BLaER1 (cell line): Measurements from ENCODE around the gene SYT15.
"Not testable (repeated sequence)": the region's sequence is repeated elsewhere in the genome, so short reads cannot be mapped to it uniquely, and the experiment has no call there.

Experiments used
- H3K27ac ChIP-seq: shearing (Covaris generic); formaldehyde crosslinking; 2 replicates; pipeline ENCODE4 v1.8.1; 2022
- H3K27me3 ChIP-seq: shearing (Covaris generic); formaldehyde crosslinking; 2 replicates; pipeline ENCODE4 v1.8.1; 2022
- H3K36me3 ChIP-seq: shearing (Covaris generic); formaldehyde crosslinking; 2 replicates; pipeline ENCODE4 v1.8.1; 2022
- H3K4me1 ChIP-seq: shearing (Covaris generic); formaldehyde crosslinking; 2 replicates; pipeline ENCODE4 v1.8.1; 2022
- H3K4me2 ChIP-seq: shearing (Covaris generic); formaldehyde crosslinking; 2 replicates; pipeline ENCODE4 v1.8.1; 2022
- H3K4me3 ChIP-seq: shearing (Covaris generic); formaldehyde crosslinking; 2 replicates; pipeline ENCODE4 v1.8.1; 2022
- H3K9ac ChIP-seq: shearing (Covaris generic); formaldehyde crosslinking; 2 replicates; pipeline ENCODE4 v1.8.1; 2022
- H3K9me3 ChIP-seq: shearing (Covaris generic); formaldehyde crosslinking; 2 replicates; pipeline ENCODE4 v1.8.1; 2022
- H4K20me1 ChIP-seq: shearing (Covaris generic); formaldehyde crosslinking; 2 replicates; pipeline ENCODE4 v1.8.1; 2022

Gene SYT15

DNA sequence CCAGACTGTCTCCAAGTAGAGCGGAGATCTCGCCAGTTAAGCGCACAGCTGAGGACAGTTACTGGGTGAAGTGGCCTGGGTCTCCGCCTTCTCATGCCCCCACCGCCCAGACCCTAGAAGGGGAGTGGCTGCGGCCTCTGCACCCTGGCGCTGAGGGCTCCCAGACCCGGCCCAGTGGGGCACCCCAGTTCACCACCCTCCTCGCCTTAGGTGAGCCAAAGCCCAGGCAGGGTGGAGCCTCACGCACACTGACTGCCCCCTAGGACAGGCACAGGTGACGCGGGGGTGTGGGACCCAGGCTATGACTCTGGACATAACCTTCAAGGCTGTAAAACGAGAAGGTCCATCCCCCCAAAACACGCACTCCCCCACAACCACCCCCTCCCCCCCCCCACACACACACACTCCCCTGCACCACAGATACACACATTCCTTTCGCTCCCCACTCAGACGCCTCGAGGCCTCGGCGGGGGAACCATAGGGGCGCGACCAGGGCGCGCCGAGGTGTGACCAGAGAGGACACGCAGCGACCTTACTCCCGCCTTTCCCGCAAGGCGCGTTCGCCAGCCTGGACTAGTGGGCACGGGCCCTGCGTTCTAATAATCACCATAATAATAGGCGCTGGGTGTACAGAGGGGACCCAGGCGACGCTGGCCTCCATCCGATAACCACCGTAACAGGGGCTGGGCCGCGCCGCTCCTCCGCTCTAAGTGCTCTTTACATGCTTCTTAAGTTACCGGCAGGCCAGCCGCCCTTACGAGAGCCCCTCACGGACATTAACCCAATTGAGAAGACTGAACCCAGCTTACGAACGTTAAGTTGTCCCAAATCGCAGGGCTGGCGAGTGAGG, 1.1 kb upstream of the SYT15 start:
- not testable (repeated sequence) for H3K27ac ChIP-seq, H3K9me3 ChIP-seq, H3K36me3 ChIP-seq, H3K4me2 ChIP-seq, H3K9ac ChIP-seq, H4K20me1 ChIP-seq, H3K4me1 ChIP-seq, H3K27me3 ChIP-seq, H3K4me3 ChIP-seq

DNA sequence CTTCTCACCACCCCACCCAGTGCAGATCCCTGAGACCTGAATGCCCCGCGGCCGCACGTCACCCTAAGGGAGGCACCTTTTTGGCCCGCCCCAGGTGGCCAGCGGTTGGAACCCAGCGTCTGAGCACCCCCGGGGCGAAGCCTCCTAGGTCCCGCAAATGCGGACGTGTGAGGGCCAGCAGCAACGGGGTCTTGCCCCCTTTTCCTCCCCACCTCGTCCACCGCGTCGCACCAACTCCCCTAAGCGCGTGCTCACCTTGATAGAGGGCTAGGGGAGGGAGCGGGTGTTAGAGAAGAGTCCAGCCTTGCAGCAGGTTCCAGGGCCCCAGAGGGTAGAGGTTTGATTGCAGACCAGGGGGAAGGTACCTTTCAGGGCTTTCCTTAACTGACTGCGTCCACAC, 450 bp downstream of the SYT15 start:
- H3K4me1 ChIP-seq, H3K9ac ChIP-seq, H3K4me3 ChIP-seq, H3K27me3 ChIP-seq, H4K20me1 ChIP-seq, H3K4me2 ChIP-seq, H3K9me3 ChIP-seq, H3K27ac ChIP-seq, H3K36me3 ChIP-seq: not testable (repeated sequence)

DNA sequence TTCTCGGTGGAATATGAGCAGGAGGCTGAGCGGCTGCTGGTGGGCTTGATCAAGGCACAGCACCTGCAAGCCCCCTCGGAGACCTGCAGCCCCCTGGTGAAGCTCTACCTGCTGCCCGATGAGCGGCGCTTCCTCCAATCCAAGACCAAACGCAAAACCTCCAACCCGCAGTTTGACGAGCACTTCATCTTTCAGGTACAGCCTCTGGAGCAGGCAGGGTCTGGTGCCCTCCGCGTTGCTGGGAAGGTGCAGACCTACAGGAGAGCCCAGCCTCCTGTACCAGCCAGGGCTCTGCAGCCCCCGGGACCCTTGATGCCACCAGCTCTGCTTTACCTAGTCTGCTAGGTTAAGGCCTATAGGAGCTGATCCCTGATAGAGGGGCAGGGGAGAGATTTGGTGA, 3.1 kb downstream of the SYT15 start:
- H3K9ac ChIP-seq, H3K4me3 ChIP-seq, H4K20me1 ChIP-seq, H3K9me3 ChIP-seq, H3K36me3 ChIP-seq, H3K4me2 ChIP-seq, H3K27me3 ChIP-seq, H3K4me1 ChIP-seq, H3K27ac ChIP-seq: not testable (repeated sequence)

DNA sequence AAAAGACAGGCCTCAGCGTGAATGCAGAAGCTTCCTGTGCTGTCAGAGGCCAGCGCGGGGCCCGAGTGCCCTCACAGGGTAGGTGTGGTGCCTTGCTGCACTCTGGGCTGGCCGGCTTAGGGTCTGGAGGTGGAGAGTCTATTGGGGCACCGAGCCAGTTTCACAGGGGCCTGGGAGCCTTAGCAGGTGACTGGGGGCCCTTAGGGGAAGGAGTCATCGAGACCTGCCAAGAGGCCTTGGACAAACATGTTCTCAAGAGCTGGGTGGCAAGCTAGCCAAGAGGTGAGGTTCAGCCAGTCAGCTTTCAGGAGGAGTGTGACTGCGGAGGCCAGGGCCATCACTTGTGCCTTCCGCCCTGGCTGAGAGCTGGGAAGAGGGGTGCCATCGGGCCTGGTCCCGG, 3.6 kb downstream of the SYT15 start:
- H3K27ac ChIP-seq, H3K4me1 ChIP-seq, H4K20me1 ChIP-seq, H3K4me3 ChIP-seq, H3K9ac ChIP-seq, H3K27me3 ChIP-seq, H3K9me3 ChIP-seq, H3K4me2 ChIP-seq, H3K36me3 ChIP-seq: not testable (repeated sequence)

DNA sequence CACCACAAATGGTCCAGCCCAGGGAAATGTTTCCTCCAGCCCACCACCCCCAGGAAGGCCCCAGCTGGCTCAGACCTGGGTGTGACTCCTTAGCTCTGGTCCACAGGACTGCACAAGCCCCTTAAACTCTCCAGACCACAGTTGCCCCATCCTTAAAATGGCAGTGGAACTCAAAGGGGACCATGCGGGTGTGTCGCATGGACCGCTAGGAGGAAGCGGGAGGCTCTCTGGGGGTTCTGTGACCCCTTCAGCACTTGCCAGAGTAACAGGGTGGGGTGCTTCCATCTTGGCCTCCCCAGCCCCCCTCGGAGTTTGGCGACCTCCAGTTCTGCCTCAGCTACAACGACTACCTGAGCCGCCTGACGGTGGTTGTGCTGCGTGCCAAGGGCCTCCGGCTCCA, 5.3 kb downstream of the SYT15 start:
- H3K36me3 ChIP-seq, H3K9ac ChIP-seq, H3K27ac ChIP-seq, H3K4me3 ChIP-seq, H3K4me2 ChIP-seq, H4K20me1 ChIP-seq, H3K4me1 ChIP-seq, H3K9me3 ChIP-seq, H3K27me3 ChIP-seq: not testable (repeated sequence)

DNA sequence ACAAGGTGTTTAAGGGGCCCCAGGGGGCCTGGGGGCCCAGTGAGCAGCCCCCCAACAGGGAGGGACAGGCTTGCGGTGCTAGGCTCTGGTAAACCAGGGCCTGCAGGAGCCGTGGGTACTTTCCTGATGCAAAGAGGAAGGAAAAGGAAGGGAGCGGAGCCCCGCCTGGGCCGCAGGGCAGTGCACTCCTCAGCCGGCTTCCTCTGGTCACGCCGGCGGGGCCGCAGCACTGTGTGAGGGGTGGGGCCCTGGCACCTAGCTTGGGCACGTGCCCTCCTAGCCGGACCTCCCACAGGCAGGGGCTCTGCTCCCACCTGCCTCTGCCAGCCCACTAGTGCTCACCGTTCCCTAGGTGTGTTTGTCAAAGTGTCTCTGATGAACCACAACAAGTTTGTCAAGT, 6.3 kb downstream of the SYT15 start:
- H3K9ac ChIP-seq: not testable (repeated sequence)

DNA sequence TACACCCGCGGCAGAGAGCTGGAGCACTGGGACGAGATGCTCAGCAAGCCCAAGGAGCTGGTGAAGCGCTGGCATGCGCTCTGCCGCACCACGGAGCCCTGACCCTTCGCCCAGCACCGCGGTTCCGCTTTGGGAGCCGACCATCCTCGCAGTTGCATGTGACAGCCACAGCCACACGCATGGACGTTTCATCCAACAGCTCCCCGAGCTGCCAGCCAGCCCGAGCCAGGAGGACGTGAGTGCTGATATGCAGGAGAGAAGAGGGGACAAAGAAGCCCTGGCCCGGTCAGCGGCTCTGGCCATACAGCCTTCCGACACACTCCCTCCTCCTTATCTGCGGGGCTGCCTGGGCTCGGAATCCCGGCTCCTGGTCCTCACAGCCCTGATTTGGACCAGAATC, 8.6 kb downstream of the SYT15 start:
- not testable (repeated sequence) for H3K4me2 ChIP-seq, H3K27me3 ChIP-seq, H3K4me3 ChIP-seq, H3K9me3 ChIP-seq, H4K20me1 ChIP-seq, H3K36me3 ChIP-seq, H3K9ac ChIP-seq, H3K4me1 ChIP-seq, H3K27ac ChIP-seq

More for the DNA sequence above, 6.3 kb downstream of the SYT15 start:
- H3K9me3 ChIP-seq, H3K36me3 ChIP-seq, H3K4me3 ChIP-seq, H3K4me1 ChIP-seq, H3K27ac ChIP-seq, H4K20me1 ChIP-seq, H3K4me2 ChIP-seq, H3K27me3 ChIP-seq: not testable (repeated sequence)

DNA sequence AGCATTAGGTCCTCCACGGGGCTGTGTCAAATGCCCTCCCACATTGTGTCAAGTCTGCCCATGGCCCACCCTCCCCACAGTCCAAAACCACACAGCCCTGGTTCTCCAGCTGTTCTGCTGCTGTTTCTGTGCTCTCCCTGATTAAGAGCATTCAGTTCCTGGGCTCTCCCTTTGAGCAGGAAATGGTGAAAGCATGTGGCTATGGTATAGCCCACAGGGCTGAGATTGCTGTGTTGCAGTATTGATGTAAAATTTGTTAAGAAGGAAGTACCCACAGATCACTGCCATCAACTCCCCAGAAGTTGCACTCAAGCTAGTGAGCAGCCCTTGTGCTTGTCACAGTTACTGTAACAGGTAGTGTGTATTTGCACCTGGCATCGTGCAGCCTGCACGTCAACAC, 9.3 kb downstream of the SYT15 start:
- not testable (repeated sequence) for H3K27ac ChIP-seq, H3K27me3 ChIP-seq, H3K4me2 ChIP-seq, H3K36me3 ChIP-seq, H3K4me3 ChIP-seq, H3K9ac ChIP-seq, H3K4me1 ChIP-seq, H4K20me1 ChIP-seq, H3K9me3 ChIP-seq

DNA sequence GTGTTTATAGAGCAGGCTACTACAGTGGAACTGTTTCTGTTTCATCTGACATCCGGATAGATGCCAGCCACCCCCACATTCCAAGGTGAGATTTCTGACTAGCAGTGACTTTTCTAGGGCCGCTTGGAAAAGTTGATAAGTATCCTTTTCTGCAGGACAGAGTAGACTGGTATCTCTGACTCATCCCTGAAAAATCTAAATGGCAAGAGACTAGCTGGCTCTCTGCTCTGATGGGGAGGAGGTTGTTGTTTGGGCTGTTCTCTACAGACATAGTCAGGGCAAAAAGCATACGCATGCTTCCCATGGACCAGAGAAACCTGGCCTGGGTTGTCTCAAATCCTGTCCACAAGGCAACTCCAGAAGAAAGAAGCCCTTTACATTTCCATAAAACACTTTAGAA, 10.7 kb downstream of the SYT15 start:
- H3K27ac ChIP-seq, H3K4me1 ChIP-seq: not testable (repeated sequence)

DNA sequence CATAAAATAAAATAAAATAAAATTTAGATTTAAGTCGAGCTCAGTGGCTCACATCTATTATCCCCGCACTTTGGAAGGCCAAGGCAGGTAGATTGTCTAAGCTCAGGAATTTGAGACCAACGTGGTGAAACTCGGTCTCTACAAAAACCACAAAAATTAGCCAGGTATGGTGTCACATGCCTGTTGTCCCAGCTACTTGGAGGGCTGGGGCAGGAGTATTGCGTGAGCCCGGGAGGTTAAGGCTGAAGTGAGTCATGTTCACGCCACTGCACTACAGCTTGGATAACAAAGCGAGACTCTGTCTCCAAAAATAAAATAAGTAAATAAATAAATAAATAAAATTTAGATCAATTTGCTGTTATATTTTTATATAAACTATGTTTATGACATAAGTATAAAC, 12.1 kb downstream of the SYT15 start:
- not testable (repeated sequence) for H3K36me3 ChIP-seq, H3K4me1 ChIP-seq, H4K20me1 ChIP-seq, H3K4me2 ChIP-seq, H3K9me3 ChIP-seq, H3K9ac ChIP-seq, H3K4me3 ChIP-seq, H3K27me3 ChIP-seq, H3K27ac ChIP-seq

More for the DNA sequence above, 10.7 kb downstream of the SYT15 start:
- H3K9me3 ChIP-seq, H3K27me3 ChIP-seq, H3K4me2 ChIP-seq, H4K20me1 ChIP-seq, H3K36me3 ChIP-seq, H3K4me3 ChIP-seq, H3K9ac ChIP-seq: not testable (repeated sequence)

DNA sequence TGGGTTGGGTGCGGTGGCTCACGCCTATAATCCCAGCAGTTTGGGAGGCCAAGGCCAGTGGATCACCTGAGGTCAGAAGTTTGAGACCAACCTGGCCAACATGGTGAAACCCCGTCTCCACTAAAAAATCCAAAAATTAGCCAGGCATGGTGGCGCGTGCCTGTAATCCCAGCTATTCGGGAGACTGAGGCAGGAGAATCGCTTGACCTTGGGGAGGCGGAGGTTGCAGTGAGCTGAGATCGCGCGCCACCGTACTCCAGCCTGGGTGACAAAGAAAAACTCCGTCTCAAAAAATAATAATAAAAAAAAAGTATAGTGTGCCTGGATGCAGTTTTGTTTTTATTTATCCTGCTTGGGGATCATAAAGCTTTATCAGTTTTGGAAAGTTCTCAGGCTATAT, 14.4 kb downstream of the SYT15 start:
- not testable (repeated sequence) for H3K9ac ChIP-seq, H3K4me1 ChIP-seq, H3K36me3 ChIP-seq, H3K4me2 ChIP-seq, H3K4me3 ChIP-seq, H4K20me1 ChIP-seq, H3K9me3 ChIP-seq, H3K27ac ChIP-seq, H3K27me3 ChIP-seq

DNA sequence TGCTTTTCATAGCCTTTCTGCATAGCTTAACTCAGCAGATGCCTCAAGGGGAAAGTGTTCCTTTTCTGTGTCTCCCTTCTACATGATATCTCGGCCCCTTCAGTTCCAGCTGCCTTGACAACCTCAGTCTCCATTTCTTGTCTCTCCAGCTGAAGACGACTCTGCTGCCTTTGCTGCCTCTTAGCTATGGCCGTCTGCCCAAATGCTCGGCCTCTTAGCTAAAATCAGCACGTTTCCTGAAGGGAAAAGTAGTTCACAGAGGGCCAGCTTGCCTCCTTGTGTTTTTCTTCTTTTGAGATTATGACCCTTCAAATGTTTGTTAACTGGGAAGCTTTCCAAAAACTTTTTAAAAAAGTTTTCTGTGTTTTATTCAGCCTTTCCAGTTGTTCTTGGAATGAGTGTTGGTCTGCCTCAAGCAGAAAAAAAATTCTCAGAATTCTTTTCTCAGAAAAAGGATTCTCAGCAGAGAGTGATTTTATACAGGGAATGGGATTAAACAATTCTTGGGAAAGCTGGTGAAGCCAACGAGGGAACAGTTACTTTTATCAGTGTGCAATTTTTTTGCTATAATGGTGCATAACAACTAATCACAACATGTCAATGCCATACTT, 15.6 kb downstream of the SYT15 start:
- H3K36me3 ChIP-seq, H4K20me1 ChIP-seq, H3K27ac ChIP-seq, H3K4me3 ChIP-seq, H3K9me3 ChIP-seq, H3K4me1 ChIP-seq, H3K4me2 ChIP-seq, H3K9ac ChIP-seq, H3K27me3 ChIP-seq: not testable (repeated sequence)

DNA sequence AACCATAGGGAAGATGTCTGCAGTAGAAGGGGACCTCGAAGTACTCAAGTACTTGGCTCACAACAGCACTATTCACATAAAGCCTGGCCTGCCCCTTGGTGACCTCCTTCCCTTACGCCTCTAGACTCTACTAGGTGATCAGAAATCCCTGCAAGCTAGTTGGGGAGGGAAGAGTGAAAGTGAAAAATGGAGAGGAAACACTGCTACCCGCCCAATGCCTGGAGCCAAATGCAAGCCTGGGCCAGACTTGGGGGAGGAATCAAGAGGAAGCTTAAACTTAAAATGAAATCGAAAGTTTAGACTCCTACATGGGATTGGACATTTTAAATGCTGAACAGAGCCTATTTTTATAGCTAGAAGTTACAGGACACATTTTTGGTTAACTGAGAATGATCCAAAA, 17.6 kb downstream of the SYT15 start:
- H3K36me3 ChIP-seq, H3K9me3 ChIP-seq, H3K4me1 ChIP-seq, H3K27ac ChIP-seq, H3K27me3 ChIP-seq, H3K4me3 ChIP-seq, H3K9ac ChIP-seq, H4K20me1 ChIP-seq: not testable (repeated sequence)
- peak overlapping the region; percentile 50 for H3K4me2 ChIP-seq

DNA sequence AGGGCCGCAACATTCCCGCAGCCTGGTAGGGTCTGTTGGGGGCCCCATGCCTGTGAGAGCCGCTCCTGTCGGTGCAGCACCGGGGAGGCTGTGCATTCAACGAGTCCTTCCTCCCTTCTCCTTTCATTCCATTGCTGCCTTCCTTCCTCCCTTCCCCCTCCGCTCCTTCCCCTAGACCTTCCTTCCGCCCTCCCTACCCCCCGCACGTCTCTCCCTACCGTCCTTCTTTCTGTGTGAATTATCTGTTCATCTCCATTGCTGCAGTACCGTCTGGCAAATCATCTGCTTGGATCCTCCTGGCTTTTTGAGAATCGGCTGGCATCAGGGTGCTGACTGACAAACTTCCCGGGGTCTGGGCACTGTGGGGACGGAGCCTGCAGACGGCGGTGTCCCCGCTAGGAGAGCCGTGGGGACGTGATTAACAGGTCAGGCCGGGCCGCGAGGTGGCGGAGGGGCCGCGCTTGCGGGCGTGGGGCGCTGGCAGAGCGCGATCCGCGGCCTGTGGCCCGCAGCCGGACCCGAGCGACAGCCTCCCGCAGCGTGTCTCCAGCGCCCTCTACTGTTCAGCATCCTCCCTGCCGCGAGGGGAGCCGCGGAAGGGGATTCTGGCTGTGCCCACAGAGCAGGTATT, 18.8 kb downstream of the SYT15 start:
- not testable (repeated sequence) for H3K27me3 ChIP-seq, H3K4me1 ChIP-seq, H4K20me1 ChIP-seq, H3K36me3 ChIP-seq, H3K9me3 ChIP-seq, H3K27ac ChIP-seq, H3K9ac ChIP-seq
- Histone ChIP-seq H3K4me2 (peak overlapping the region; percentile 59), H3K4me3 (peak overlapping the region; percentile 54)

DNA sequence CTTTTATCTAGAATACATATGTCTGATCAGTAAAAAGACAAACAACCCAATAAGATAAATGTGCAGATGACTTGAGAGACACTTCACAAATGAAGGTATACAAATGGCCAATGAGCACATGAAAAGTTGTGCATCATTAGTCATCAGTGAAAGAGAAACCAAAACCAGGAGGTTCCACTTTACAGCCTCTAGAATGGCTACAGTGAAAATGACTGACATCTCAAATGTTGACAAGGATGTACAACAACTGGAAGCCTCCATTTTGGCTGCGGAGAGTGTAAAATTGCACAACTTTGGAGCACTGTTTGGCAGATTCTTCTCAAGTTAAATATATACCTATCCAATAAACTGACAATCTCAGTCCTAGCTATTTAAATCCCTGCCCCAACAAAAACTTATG, 21.6 kb downstream of the SYT15 start:
- H3K36me3 ChIP-seq, H3K4me2 ChIP-seq, H3K4me1 ChIP-seq, H4K20me1 ChIP-seq, H3K27me3 ChIP-seq, H3K9ac ChIP-seq, H3K27ac ChIP-seq, H3K4me3 ChIP-seq, H3K9me3 ChIP-seq: not testable (repeated sequence)
